ENCODE measurements around the gene CHD1.
"Not testable (repeated sequence)": the region's sequence is repeated elsewhere in the genome, so short reads cannot be mapped to it uniquely, and the experiment has no call there.

Gene CHD1
- total RNA-seq: 307 to 492 (median 364) reads per million in 3 experiments

DNA sequence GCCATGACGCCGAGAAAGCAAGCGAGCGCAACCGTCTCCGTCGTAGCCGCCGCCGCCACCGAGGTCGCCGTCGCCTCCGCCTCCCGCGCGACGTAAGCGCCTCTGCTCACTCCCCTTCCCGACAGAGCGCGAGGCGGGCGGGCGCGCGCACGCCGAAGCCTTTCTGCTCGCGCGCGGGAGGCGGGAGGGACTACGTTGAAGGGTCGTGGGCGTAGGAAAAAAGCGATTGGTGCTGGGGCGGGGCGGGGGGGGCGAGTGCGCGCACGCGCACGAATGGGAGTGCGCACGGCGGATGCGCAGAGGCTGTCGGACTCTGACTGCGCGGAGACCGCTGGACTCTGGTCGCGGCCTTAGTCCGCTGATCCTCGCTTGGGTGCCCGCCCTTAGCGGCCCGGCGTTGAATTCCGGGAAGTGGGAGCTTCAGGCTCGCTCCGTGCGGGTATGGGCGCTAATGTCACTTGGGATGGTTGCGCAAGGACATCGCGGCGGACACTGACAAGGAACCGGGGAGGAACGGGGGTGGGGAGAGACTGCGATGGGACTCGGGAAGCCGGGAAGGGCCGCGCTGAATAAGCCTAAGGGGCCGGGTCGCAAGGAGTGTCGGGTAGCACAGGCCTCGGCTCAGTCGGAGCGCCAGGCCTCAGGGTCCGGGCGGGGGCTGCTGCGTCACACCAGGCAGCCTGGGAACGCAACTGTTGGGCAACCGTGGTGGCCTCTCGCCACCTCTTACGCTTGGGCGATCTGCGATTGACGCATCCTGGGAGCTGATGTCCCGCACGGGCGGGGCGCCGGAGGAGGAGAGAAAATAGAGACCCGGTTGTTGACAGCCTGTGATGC, at the start of gene CHD1:
Gene CHD1, minus strand, starts transcription at position 135 of the 837 bp plus-strand sequence. CDS start 2,621 bp downstream, outside the sequence.
- DNase-seq: peak; percentile 98

DNA sequence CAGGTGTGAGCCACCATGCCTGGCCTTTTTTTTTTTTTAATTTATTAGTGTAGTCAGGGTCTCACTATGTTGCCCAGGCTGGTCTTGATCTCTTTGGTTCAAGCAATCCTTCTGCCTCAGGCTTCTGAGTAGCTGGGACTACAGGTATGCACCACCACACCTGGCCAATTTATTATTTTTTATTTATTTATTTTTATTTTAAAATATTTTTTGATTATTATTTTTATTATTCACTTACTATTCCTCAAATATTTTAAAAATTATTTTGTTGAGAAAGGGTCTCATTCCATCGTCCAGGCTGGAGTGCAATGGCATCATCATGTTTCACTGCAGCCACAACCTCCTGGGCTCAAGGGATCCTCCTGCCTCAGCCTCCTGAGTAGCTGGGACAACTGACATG, 49.7 kb upstream of the CHD1 start:
- no peak for DNase-seq

DNA sequence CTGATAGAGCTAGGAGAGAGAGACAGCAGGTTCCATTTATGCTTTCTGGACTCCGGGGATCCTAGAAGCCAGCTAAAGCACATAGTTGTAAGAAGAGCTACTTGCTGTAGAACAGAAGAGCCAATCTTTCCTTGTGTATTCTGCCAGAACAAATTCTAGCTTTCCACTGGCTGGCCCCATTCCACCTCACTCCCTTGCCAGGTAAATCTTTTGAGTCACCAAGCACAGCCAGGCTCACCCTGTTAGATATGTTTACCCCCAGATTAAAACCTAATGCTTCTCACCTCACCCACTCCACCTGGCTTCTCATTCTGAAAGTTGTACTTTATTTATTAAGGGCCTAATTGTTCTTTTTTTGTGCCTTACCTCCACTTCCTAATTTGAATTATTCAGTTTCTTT, 48.9 kb upstream of the CHD1 start:
- no peak for DNase-seq

DNA sequence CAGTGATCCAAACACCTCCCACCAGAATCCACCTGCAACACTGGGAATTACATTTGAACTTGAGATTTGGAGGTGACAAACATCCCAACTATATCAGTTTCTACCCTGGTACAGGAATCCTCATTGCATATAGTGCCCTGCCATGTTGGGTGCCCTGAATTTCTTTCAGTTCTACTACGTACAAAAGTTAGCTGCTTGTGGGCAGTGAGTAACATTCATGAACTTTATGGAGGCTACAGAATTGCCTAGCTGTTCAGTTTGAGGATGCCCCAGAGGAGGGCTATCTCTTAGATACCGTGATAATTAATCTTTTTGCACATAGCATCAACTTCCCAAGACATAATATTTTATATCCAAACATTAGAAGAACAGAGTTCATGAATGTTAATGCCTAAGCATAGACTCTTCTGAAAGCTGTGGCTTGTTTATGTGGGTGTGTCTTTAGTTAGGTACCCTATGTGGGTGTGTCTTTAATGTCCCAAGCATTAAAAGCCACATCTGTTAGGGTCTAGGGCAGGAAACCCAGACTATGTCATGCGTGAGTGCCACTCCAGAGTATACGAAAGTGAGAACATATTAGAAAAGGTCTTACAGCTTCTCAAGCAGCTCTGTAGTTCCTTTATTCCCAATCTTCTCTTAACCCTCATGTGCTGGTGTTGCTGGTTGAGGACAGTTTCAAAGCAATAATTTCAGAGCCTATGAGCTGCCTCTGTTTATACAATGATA, 47.0 kb upstream of the CHD1 start:
- no peak for DNase-seq

DNA sequence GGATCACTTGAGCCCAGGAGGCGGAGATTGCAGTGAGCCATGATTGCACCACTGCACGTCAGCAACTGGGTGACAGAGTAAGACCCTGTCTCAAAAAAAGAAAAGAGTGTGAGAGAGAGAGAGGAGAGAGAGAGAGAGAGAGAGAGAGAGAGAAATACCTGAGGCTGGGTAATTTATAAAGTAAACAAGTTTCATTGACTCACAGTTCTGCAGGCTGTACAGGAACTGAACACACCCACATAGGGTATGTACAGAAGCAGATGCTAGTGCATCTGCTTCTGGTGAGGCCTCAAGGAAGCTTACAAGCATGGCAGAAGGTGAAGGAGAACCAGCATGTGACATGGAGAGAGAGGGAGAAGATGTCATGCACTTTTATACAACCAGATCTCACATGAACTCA, 46.4 kb upstream of the CHD1 start:
- DNase-seq: no peak

DNA sequence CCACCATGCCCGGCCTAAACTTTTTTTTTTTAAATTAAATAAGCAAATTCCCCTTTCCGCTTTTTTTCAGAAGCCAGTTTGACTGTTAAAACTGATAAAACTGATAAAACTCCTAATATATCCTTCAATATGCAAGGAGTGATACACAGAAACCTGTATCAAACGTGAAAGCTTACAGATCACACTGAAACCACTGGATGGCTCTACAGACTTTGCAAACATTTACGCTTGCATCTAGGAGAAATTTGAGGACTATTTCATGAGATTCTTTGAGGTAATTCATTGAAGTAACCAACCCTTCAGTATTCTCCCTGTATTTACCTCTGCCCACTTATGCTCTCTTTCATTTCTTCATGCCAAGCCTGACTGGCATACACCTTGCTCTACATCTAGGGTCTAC, 40.6 kb upstream of the CHD1 start:
- no peak for DNase-seq

DNA sequence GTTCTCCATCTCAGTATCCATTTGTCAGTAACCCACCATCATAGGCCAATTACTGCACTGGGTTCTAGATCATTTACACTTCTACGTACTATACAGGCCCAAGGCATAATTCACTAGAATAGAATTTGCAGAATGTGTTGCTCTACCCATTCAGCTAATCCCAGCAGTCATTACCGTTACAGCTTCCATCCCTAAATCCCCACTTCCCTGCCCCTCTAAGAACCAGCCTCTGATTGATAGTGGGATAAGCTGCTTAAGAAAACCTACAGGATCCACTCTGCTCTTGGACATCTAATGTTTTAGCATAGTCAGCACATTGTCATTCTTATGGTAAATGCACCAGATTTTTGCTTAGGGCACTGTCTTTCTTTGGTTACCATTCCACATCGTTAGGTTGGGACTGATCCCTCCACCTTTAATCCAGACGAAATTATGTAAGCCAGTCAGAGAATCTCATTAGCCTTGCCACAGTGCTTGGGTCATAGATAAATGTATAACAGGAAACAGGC, 39.3 kb upstream of the CHD1 start:
- no peak for DNase-seq

DNA sequence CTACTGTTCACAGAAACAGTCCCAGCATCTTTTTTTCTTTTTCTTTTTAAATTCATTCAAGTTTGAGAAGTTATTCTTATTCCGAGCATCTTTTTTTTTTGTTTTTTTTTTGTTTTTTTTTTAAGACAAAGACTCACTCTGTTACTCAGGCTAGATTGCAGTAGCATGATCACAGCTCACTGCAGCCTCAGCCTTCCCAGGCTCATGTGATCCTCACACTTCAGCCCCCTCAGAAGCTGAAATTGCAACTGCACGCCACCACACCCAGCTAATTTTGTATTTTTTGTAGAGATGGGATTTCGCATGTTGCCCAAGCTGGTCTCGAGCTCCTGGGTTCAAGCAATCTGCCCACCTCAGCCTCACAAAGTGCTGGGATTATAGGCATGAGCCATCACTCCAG, 36.4 kb upstream of the CHD1 start:
- no peak for DNase-seq

DNA sequence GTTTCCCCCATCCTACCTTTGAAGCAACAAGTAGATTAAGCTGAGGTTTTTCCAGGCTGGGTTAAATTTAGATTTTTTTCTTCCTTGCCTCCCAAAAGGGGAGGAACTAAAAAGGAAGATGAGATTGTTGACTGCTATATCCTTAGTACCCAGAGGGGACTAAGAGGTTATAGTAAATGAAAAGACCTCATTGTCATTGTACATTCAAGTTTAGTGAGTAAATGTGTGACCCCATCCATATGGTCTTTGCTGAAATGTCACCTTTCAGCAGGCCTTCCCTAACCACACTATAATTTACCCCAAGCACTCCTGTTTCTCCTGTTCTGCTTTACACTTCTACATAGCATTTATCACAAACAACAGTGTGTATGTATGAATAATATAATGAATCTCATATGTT, 35.8 kb upstream of the CHD1 start:
- no peak for DNase-seq

DNA sequence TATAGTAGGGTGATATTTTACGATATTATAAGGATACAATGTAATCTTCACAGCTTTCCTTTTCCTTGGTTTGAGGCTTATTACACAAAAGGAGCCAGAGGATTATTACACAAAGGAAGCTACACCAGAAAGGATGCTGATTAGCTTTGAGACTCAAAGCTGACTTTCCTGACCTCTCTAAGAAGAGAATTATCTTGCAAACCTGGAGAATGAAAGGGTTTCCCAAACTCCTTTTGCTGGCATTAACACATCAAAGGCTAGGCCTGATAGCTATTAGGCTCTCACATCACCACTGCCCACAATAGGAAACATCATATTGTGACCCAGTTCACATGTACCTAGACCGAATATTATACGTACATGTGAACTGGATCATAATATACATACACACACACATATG, 34.2 kb upstream of the CHD1 start:
- DNase-seq: no peak

DNA sequence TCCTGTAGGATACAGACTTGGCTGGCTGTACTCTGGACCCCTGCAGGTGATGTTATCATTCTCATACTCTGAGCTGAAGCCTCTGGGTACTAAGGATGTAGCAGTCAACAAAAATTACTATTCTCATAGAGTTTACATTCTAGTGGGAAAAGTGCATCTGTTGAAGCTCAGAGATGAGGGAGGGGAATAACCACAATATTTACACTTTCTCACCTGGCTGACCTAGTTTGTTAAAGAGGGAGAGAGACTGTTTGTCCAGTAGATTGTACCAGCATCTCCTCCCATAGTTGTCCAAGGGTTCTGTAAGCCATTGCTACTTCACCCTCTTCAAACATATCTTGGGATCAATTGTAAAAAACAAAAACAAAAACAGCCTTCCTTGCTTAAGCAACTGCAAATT, 33.8 kb upstream of the CHD1 start:
- DNase-seq: no peak

DNA sequence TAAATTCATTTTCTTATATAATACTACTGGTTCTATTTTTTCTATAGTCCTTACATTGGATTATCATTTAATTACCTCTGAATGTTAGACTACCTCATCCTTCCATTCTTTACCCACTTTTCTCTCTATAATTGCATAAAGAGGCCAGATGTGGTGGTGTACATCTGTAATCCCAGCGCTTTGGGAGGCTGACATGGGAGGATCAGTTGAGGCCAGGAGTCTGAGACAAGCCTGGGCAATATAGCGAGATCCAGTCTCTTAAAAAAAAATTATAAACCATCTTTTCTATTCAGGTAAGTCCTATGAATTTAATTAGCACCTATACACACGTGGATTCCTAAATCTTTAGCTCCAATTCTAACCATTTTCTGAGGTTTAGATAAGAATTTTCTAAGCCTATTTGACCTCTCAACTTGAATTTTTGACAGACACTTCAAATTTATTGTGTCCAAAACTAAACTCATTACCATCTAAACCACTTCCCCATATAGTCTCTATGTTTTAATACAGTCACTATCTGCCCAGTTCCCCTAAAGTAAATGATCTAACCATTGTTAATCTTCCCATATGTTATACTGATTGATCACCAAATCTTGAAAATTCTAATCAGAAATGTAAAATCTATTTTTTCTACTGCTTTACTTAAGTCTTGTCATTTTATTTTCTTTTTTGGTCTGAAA, 33.0 kb upstream of the CHD1 start:
- no peak for DNase-seq

DNA sequence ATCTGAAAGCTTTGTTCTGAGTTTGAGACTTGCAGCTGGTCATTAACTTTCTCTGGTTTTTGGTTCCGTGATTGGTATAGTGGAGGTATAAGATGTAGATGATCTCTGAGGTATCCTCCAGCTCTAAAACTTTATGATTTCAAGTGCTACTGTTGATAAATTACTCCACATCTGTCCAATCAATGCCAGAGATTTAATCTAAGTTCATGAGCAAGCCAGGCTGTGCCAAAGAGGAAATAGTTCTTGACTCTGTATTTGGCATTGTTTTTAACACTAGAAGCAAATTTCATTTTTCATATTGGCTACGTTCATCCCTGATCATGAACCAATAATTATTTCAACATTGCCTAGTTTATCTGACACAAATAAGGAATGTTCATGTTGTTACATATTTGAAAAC, 28.5 kb upstream of the CHD1 start:
- DNase-seq: no peak

DNA sequence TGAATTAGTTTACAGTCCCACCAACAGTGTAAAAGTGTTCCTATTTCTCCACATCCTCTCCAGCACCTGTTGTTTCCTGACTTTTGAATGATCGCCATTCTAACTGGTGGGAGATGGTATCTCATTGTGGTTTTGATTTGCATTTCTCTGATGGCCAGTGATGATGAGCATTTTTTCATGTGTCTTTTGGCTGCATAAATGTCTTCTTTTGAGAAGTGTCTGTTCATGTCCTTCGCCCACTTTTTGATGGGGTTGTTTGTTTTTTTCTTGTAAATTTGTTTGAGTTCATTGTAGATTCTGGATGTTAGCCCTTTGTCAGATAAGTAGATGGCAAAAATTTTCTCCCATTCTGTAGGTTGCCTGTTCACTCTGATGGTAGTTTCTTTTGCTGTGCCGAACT, 27.1 kb upstream of the CHD1 start:
- not testable (repeated sequence) for DNase-seq

DNA sequence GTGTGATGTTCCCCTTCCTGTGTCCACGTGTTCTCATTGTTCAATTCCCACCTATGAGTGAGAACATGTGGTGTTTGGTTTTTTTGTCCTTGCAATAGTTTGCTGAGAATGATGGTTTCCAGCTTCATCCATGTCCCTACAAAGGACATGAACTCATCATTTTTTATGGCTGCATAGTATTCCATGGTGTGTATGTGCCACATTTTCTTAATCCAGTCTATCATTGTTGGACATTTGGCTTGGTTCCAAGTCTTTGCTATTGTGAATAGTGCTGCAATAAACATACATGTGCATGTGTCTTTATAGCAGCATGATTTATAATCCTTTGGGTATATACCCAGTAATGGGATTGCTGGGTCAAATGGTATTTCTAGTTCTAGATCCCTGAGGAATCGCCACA, 26.7 kb upstream of the CHD1 start:
- DNase-seq: not testable (repeated sequence)

DNA sequence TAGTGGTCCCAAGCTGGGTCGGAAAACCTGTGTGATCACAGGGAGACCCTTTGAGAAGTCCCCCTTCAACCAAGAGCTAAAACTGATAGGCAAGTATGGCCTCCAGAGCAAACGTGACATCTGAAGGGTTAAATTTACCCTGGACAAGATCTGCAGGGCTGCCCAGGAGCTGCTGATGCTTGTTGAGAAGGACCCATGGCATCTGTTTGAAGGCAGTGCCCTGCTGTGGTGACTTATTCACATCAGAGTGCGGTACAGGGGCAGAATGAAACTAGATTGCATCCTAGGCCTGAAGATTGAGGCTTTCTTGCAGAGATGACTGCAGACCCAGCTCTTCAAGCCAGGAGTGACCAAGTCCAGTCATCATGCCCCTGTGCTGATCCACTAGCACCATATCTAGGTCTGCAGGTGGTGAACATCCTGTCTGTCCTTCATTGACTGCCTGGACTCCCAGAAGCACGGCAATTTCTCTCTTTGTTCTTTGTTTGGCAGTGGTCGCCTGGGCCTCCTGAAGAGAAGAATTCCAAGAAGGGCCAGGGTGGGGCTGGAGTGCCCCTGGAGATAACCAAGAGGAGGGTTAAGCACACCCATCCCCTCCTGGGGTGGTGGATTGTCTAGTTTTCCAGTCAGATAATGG, 25.7 kb upstream of the CHD1 start:
- DNase-seq: no peak

DNA sequence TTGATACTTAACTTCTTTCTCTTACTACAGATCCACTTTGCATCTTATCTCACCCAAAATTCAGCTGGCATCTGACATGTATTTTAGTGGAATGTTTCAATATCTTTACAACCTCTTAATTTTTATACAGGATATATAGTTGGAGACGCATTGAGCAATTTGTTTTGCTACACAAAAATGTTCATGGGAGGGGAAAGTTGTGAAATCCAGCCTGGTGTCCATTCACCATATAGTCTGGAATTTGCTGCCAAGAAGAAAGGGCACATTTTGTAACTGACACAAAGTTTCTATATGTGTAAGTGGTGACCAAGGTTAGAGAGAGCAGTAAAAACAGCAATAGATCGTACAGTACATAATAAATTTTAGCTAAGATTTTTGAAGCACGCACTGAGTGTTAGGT, 14.0 kb upstream of the CHD1 start:
- DNase-seq: no peak

DNA sequence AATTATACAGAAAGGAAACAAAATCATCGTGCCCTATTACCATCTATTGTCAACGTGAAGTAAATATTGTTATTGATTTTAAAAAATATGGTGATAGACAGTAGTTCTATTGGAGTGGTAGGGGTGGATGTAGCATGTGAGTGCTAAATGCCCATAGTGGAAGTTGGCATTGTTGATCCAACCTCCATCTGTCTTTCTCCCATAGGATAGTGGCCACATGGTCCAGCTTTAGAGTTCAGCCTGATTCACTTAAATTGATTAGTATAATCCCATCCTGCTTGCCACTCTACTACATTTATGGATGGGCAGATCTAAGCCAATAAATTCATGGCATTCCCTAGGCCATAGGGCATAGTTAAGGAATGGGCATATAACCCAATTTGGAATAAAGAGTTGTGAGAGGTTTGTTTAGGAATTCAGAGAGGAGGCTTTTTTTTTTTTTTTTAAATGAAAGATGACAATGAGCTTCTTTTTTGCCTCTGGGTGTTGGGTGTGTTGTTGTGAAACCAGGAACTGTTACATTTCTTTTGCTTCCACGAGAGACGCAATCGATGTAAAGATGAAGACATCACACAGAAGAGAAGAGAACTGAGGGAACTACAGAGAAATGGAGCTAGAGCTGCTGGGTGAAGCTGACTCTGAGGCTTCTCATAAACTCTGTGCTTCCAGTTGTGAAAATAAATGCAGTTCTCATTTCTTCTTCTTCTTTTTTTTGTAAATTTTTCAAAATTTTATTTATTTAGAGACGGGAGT, 12.5 kb upstream of the CHD1 start:
- no peak for DNase-seq

DNA sequence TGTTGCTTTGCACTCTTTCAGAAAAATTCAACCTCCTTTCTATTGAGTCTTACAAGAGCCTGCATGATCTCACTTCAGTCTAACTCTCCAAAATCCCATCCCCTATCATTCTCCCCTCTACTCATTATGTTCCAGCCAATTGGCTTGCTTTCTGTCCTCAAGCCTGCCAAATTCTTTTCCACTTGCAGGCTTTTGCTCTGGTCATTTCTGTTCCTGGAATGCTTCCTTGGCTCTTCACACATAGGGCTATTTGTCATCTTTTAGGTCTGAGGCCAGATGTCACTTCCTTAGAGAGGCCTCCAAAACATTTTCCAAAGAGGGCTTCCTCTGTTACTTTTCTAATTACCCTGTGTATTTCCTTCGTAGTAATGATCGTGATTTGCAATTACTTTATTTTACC, 11.8 kb upstream of the CHD1 start:
- DNase-seq: no peak

DNA sequence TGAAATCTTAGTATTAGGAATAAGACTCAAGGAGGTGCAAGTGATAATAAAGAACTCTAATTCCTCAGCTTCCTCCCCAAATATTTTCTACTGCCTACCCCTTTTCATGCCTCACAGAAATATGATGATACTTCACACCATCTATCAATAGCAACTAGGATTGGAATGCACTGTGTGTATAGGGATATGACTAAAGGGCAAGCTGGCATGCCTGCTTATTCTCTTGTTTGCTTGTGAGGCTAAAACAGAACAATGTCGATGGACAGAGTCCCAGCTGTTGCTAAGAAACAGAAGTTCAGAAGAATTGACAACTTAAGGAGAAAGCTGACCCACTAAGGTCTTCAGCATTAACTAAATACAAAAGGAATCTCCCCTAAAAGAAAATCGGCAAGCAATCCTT, 9.7 kb upstream of the CHD1 start:
- no peak for DNase-seq

DNA sequence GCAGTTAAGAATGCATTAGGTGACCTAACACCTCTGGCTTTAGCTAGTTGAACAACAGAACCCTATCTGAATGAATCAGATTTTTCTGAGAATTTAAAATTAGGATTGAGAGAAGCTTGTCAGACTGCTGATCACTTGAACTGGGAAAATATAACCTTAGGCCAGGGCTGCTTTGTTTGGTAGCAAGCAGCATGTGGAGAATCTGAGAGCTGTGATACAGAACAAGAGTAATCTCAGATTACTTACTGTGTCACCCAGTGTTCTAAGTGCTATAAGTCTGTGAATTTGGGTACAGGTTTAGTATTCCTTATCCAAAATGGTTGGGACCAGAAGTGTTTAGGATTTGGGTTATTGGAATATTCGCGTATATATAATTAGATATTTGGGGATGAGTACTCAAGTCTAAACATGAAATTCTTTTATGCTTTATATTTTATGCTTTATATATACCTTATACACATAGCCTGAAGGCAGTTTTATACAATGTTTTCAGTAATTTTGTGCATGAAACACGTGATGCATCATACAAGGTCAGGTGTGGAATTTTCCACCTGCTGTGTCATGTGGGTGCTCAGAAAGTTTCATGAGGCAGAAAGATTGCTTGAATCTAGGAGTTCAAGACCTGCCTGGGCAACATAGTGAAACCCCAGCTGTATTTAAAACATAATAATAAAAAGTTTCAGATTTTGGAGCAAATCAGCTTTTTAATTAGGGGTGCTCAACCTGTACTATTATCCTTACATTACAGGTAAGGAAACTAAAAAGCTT, 8.3 kb upstream of the CHD1 start:
- DNase-seq: no peak

All from central memory CD4-positive, alpha-beta T cell (primary cell).